Measurements from ENCODE around the gene LYSET.
A peak's percentile ranks its signal among the peaks of the same experiment; 100 is the strongest.
"Not testable (repeated sequence)": the region's sequence is repeated elsewhere in the genome, so short reads cannot be mapped to it uniquely, and the experiment has no call there.

Gene LYSET, protein sequence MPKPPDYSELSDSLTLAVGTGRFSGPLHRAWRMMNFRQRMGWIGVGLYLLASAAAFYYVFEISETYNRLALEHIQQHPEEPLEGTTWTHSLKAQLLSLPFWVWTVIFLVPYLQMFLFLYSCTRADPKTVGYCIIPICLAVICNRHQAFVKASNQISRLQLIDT

DNA sequence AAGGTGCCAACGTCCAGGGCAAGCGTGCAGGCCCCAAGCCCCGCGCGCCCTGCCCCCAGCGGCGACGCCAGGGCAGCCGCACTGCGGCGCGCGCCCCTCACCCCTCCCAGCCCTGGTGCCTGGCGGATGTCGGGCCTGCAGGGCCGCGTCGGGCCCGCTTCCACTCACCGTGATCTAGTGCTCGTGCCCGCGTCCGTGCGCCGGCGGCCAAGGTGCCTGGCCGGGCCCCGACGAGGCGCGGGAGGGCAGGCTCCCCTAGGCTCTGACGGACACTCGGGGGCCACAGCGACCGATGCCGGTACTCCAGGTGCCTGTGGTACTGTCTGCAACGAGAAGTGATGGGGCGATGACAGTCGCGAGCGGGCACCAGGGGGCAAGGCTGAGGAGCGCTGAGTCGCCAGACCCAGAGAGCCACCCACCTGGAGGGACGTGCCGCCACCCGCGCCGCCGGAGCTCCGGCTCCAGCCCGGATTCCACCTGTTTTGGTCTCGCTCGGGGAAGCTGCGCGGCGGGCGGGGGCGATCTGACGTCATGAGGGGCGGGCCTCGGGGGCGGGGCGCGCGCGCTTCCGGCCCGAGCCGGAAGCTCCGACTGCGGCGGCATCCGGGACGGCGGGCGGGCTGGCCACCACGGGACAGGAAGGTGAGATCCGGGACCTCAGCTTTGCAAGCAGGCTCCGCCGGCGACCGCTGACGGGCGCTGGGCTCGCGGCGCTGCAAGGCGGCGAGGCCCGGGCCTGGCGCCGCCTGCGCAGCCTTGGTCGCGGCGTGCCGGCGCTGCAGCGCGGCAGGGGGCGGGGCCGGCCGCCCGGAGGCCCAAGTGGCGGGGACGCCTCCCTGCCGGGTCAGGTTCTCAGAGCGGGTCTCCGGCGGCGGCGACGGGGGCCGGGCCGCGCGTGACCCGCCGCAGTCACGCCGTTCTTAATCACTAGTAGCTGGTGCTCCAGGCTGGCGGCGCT is at the start of gene LYSET, which contains the start of gene MOAP1:
Gene LYSET (plus strand): TSS at position 927 of the 958 bp plus-strand sequence. CDS start 89 bp downstream, outside the sequence.
Gene MOAP1 (minus strand): TSS at position 507 of the 958 bp plus-strand sequence. CDS start 655 bp downstream, outside the sequence.
- peaks cover 8% of the 10 kb centered on the region for H3K4me1 ChIP-seq (ENCODE audit: control insufficient read depth, insufficient read depth, low read length, unreplicated experiment)
- H3K79me2 ChIP-seq (ENCODE audit: control insufficient read depth, insufficient read depth, low read length, unreplicated experiment): peaks cover 17% of the 10 kb centered on the region
- no peaks in the 10 kb centered on the region for H3K36me3 ChIP-seq (ENCODE audit: insufficient read depth, low read length)
- H3K4me3 ChIP-seq (ENCODE audit: low read depth, low read length): peak within 1 kb of the TSS; percentile 100
- peak within 1 kb of the TSS; percentile 99 for H2AFZ ChIP-seq (ENCODE audit: low read length, unreplicated experiment)
- H3K27ac ChIP-seq (ENCODE audit: low read depth, low read length): peak within 1 kb of the TSS; percentile 84
- no peaks in the 10 kb centered on the region for H3K27me3 ChIP-seq (ENCODE audit: insufficient read depth, low read length)

DNA sequence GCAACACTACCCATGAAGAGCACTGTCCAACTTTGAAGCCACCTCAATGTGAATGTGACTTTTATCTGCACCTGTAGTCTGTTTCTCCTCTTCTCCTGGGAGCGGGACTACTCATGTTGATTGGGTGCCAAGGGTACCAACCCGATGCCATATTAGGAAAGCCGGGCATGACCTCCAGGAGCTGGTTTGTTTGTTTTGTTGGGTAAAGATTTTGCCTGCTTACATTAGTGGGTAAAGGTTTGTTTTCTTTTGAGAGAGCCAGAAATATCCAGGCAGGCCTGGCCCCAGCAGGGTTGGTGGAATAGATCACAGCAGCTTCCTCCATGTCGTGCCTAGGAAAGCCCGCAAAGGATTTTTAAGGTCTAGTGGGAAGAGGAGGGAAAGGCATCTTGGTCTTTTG is 49.7 kb upstream of the LYSET start:
- Histone ChIP-seq H3K4me3 (ENCODE audit: low read depth, low read length) (no peak overlapping the region), H3K36me3 (ENCODE audit: insufficient read depth, low read length) (no peaks in the 10 kb centered on the region), H3K27ac (ENCODE audit: low read depth, low read length) (no peak overlapping the region), H3K27me3 (ENCODE audit: insufficient read depth, low read length) (no peaks in the 10 kb centered on the region), H3K79me2 (ENCODE audit: control insufficient read depth, insufficient read depth, low read length, unreplicated experiment) (no peaks in the 10 kb centered on the region), H2AFZ (ENCODE audit: low read length, unreplicated experiment) (no peak overlapping the region), H3K4me1 (ENCODE audit: control insufficient read depth, insufficient read depth, low read length, unreplicated experiment) (peaks cover 9% of the 10 kb centered on the region)

DNA sequence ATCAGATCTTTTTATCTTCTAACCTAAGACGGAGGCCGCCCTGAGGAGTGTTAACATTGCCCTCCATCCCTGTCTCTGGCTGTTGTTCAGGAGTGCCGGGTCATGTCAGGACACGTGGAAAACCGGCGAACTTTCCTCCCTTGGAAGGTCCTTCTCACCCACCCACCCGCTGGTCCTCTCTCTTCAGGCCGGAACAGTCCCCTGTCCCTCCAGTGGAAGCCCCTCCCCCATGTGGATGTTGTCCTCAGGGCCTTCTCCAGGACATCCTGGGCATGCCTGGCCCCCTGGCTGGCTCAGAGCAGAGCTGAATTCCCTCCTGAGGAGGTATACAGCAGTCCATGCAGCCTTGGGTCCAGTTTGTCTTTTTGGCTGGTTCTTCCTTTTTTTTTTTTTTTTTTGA is 49.1 kb upstream of the LYSET start:
- Histone ChIP-seq H3K4me1 (ENCODE audit: control insufficient read depth, insufficient read depth, low read length, unreplicated experiment) (peaks cover 9% of the 10 kb centered on the region), H3K36me3 (ENCODE audit: insufficient read depth, low read length) (no peaks in the 10 kb centered on the region), H3K4me3 (ENCODE audit: low read depth, low read length) (no peak overlapping the region), H3K27me3 (ENCODE audit: insufficient read depth, low read length) (no peaks in the 10 kb centered on the region), H2AFZ (ENCODE audit: low read length, unreplicated experiment) (no peak overlapping the region), H3K27ac (ENCODE audit: low read depth, low read length) (no peak overlapping the region), H3K79me2 (ENCODE audit: control insufficient read depth, insufficient read depth, low read length, unreplicated experiment) (no peaks in the 10 kb centered on the region)

DNA sequence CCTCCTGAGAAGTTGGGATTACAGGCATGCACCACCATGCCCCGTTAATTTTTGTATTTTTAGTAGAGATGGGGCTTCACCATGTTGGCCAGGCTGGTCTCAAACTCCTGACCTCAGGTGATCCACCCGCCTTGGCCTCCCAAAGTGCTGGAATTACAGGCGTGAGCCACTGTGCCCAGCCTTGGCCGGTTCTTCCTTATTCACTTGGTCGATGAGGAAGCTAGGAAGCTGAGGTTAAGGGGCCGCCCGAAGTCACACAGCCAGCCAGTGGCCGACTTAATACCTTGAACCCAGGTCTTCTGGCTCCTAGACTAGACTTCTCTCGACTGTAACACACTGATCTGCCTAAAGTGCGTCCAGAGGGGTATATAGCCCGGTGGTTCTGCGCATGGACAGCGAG is 48.6 kb upstream of the LYSET start:
- not testable (repeated sequence) for H3K4me3 ChIP-seq (ENCODE audit: low read depth, low read length); H3K79me2 ChIP-seq (ENCODE audit: control insufficient read depth, insufficient read depth, low read length, unreplicated experiment); H3K27me3 ChIP-seq (ENCODE audit: insufficient read depth, low read length); H3K36me3 ChIP-seq (ENCODE audit: insufficient read depth, low read length); H3K27ac ChIP-seq (ENCODE audit: low read depth, low read length); H2AFZ ChIP-seq (ENCODE audit: low read length, unreplicated experiment); H3K4me1 ChIP-seq (ENCODE audit: control insufficient read depth, insufficient read depth, low read length, unreplicated experiment)

DNA sequence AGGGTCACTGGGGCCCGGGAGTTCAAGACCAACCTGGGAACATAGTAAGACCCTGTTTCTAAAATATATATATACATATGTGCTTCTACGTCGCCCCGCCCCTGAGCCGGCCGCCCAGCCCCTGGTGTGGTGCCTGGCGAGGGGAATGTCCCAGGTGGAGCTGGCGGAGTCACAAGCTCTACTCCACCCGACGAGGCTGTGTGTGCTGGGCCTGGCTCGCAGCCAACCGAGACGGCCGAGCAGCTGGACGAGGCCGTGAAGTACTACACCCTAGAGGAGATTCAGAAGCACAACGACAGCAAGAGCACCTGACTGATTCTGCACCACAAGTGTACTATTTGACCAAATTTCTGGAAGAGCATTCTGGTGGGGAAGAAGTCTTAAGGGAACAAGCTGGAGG is 47.3 kb upstream of the LYSET start:
- Histone ChIP-seq H3K27me3 (ENCODE audit: insufficient read depth, low read length) (no peaks in the 10 kb centered on the region), H3K4me1 (ENCODE audit: control insufficient read depth, insufficient read depth, low read length, unreplicated experiment) (peaks cover 9% of the 10 kb centered on the region)

GRCh38 chr14:93142854-93143652 is 42.1 kb upstream of the LYSET start:
- H3K79me2 ChIP-seq (ENCODE audit: control insufficient read depth, insufficient read depth, low read length, unreplicated experiment): no peaks in the 10 kb centered on the region
- no peak overlapping the region for H3K4me3 ChIP-seq (ENCODE audit: low read depth, low read length)
- no peaks in the 10 kb centered on the region for H3K4me1 ChIP-seq (ENCODE audit: control insufficient read depth, insufficient read depth, low read length, unreplicated experiment)
- H3K27ac ChIP-seq (ENCODE audit: low read depth, low read length): no peak overlapping the region
- no peaks in the 10 kb centered on the region for H3K36me3 ChIP-seq (ENCODE audit: insufficient read depth, low read length)
- H2AFZ ChIP-seq (ENCODE audit: low read length, unreplicated experiment): no peak overlapping the region
- H3K27me3 ChIP-seq (ENCODE audit: insufficient read depth, low read length): no peaks in the 10 kb centered on the region

More for the DNA sequence above, 47.3 kb upstream of the LYSET start:
- Histone ChIP-seq H3K4me3 (ENCODE audit: low read depth, low read length) (no peak overlapping the region), H2AFZ (ENCODE audit: low read length, unreplicated experiment) (no peak overlapping the region), H3K36me3 (ENCODE audit: insufficient read depth, low read length) (no peaks in the 10 kb centered on the region), H3K79me2 (ENCODE audit: control insufficient read depth, insufficient read depth, low read length, unreplicated experiment) (no peaks in the 10 kb centered on the region), H3K27ac (ENCODE audit: low read depth, low read length) (no peak overlapping the region)

DNA sequence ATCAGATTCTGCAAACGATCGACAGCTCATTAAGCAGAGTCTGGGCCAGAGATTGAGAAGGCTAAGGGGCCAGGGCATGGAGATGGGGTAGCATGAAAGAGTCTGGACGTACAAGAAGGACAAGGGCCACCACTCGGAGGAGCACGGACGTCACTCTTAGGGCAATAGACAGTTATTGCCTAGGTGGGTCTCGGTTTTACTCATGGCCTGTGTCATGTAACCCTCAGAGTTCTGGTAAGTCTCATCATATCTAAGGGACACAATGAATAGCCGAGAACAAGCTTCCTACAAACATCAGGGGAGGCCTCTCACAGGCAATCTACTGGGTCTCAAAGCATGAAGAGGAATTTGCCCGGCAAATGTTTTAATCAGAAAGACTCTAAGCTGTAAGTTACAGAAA is 39.0 kb upstream of the LYSET start:
- Histone ChIP-seq H3K27me3 (ENCODE audit: insufficient read depth, low read length) (no peaks in the 10 kb centered on the region), H3K27ac (ENCODE audit: low read depth, low read length) (no peak overlapping the region), H3K4me3 (ENCODE audit: low read depth, low read length) (no peak overlapping the region), H2AFZ (ENCODE audit: low read length, unreplicated experiment) (no peak overlapping the region), H3K4me1 (ENCODE audit: control insufficient read depth, insufficient read depth, low read length, unreplicated experiment) (peaks cover 8% of the 10 kb centered on the region), H3K79me2 (ENCODE audit: control insufficient read depth, insufficient read depth, low read length, unreplicated experiment) (no peaks in the 10 kb centered on the region), H3K36me3 (ENCODE audit: insufficient read depth, low read length) (no peaks in the 10 kb centered on the region)

- H2AFZ ChIP-seq (ENCODE audit: low read length, unreplicated experiment): no peak overlapping the region
- no peak overlapping the region for H3K27ac ChIP-seq (ENCODE audit: low read depth, low read length)
- H3K4me1 ChIP-seq (ENCODE audit: control insufficient read depth, insufficient read depth, low read length, unreplicated experiment): peaks cover 10% of the 10 kb centered on the region
- H3K36me3 ChIP-seq (ENCODE audit: insufficient read depth, low read length): no peaks in the 10 kb centered on the region
- H3K27me3 ChIP-seq (ENCODE audit: insufficient read depth, low read length): no peaks in the 10 kb centered on the region
- no peak overlapping the region for H3K4me3 ChIP-seq (ENCODE audit: low read depth, low read length)
- no peaks in the 10 kb centered on the region for H3K79me2 ChIP-seq (ENCODE audit: control insufficient read depth, insufficient read depth, low read length, unreplicated experiment)
Measured at GRCh38 chr14:93148979-93149378, 36.1 kb upstream of the LYSET start.

DNA sequence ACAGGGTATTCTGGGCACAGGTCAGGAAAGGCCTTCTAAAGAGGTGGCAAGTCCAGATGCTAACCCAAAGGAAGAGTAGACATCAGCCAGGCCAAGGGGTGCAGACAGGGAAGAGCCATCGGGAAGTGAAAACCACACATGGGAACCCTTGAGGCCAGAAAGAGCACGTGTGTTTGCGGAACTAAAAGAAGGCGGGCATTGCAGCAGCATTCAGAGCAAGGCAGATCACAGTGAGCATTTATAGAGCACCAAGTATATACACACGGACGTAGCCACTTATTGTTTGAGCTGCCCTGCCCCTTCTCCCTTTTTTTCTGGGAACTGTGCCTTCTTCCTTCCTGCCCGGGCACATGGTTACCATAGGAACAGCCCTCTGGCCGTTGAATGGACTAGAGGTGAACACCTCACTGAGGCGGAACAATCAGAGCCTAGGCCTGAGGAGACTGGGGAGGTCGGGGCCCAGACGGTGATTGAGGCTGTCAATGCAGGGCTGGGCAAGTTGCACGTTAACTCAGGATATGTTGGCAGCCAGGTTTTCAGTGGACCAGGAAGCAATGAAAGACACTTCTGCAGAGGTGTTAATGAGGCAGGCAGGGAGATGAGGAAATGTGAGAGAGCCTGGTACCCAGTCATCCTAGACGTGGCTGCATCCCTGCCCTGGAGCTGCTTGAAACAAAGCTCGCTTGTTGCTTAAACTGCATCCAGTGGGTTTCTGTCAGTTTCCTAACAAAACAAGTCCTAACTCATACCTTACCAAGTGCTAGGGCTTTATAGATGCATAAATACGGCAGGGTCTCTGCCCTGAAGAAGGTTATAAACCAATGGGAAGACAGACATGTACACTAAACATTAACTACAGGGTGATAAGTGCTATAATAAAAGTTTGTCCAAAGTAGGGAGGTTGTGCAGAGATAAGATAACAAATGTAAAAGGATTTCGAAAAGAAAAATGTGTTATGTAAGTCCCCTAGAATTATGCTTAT is 34.6 kb upstream of the LYSET start:
- no peaks in the 10 kb centered on the region for H3K36me3 ChIP-seq (ENCODE audit: insufficient read depth, low read length)
- H3K27ac ChIP-seq (ENCODE audit: low read depth, low read length): peak overlapping the region; percentile 10; the same call in 1 of the 2 replicates
- peak overlapping the region; percentile 44 for H3K4me3 ChIP-seq (ENCODE audit: low read depth, low read length)
- no peak overlapping the region for H2AFZ ChIP-seq (ENCODE audit: low read length, unreplicated experiment)
- peaks cover 10% of the 10 kb centered on the region for H3K4me1 ChIP-seq (ENCODE audit: control insufficient read depth, insufficient read depth, low read length, unreplicated experiment)
- H3K27me3 ChIP-seq (ENCODE audit: insufficient read depth, low read length): no peaks in the 10 kb centered on the region
- no peaks in the 10 kb centered on the region for H3K79me2 ChIP-seq (ENCODE audit: control insufficient read depth, insufficient read depth, low read length, unreplicated experiment)

All from ACC112 (cell line).